AG04450 (cell line): Measurements from ENCODE around the gene PXDN. TPM values are rescaled to one million over a fixed set of nuclear protein-coding genes. Genes with fewer than 3 reads are reported as not detected.

Experiments
- CTCF ChIA-PET: fragments of 300-600, 350-600 bp; formaldehyde crosslinking; extraction: SDS; loops from one replicate; lab custom pipeline; 2022; ENCODE audit warnings: antibody characterized with exemption, inconsistent platforms; lab: Charles Lee
- POLR2A ChIA-PET: fragments of 350-600 bp; formaldehyde crosslinking; extraction: SDS; loops from one replicate; lab custom pipeline; 2021; ENCODE audit warnings: antibody characterized with exemption, inconsistent platforms; lab: Yijun Ruan, JAX
- DNase-seq: peaks from one replicate; pipeline ENCODE4 v3.0.0-alpha.2; 2011; ENCODE audit warnings: low read depth, low spot score
- H3K27ac ChIP-seq: one replicate; pipeline ENCODE4 v1.5.1; 2012; ENCODE audit warnings: low read depth, low read length, control low read depth
- H3K27me3 ChIP-seq: one replicate; pipeline ENCODE4 v1.6.0; 2012; ENCODE audit warnings: low read length; ENCODE audit not compliant: control insufficient read depth, insufficient read depth
- H3K4me3 ChIP-seq: 2 replicates; pipeline ENCODE4 v1.5.1; 2011; ENCODE audit warnings: mild to moderate bottlenecking, low read depth, low read length, control low read depth
- H3K9me3 ChIP-seq: 2 replicates; pipeline ENCODE4 v1.5.1; 2012; ENCODE audit warnings: low read length; ENCODE audit not compliant: control insufficient read depth, insufficient read depth
- CTCF ChIP-seq: IDR thresholded peaks from 2 replicates; pipeline ENCODE4 v1.5.1; 2011; ENCODE audit warnings: low read depth, low read length, control low read depth, inconsistent platforms
- polyA plus RNA-seq: library from polyadenylated mRNA; depleted of rRNA; stranded (reverse); fragments of >200 nt; gene quantifications from 2 replicates; pipeline ENCODE4 v1.2.3, GENCODE V29; 2011

Gene PXDN
- polyA plus RNA-seq, 1 experiment: 271 TPM

GRCh38 chr2:1788478-1788959, 44.2 kb upstream of the PXDN start:
- H3K4me3 ChIP-seq: no peak overlapping the region
- no peak overlapping the region for H3K27ac ChIP-seq
- TF ChIP-seq CTCF: no peak
- DNase-seq: no peak
- POLR2A ChIA-PET: no interaction called here
- CTCF ChIA-PET: interaction anchor here (1.5 to 1.6 kb wide), 2 partner anchors 19 to 38 kb away, joined by 6 to 8 read pairs; no protein-coding TSS in a partner anchor
- no peaks in the 10 kb centered on the region; the same call in 1 of the 2 replicates for H3K9me3 ChIP-seq
- peaks cover 6% of the 10 kb centered on the region for H3K27me3 ChIP-seq

GRCh38 chr2:1787755-1788477, 43.6 kb upstream of the PXDN start:
- CTCF ChIA-PET: interaction anchor here (0.6 to 1.6 kb wide), 5 partner anchors 18 to 1150 kb away, joined by 3 to 8 read pairs (median 5); no protein-coding TSS in a partner anchor
- TF ChIP-seq CTCF: no peak
- H3K27ac ChIP-seq: no peak overlapping the region
- peaks cover 8% of the 10 kb centered on the region for H3K27me3 ChIP-seq
- H3K4me3 ChIP-seq: no peak overlapping the region
- POLR2A ChIA-PET: no interaction called here
- no peaks in the 10 kb centered on the region; the same call in 1 of the 2 replicates for H3K9me3 ChIP-seq
- DNase-seq: no peak

- TF ChIP-seq CTCF: no peak
- Histone ChIP-seq H3K27ac (no peak overlapping the region), H3K27me3 (peaks cover 13% of the 10 kb centered on the region), H3K4me3 (no peak overlapping the region), H3K9me3 (no peaks in the 10 kb centered on the region; the same call in 1 of the 2 replicates)
- no peak for DNase-seq
- ChIA-PET POLR2A (no interaction called here), CTCF (interaction anchor here (2.2 kb wide), 1 partner anchor 15 kb away, joined by 9 read pairs; no protein-coding TSS in a partner anchor)
Measured at GRCh38 chr2:1784986-1785617, 40.8 kb upstream of the PXDN start.

- no peak for TF ChIP-seq CTCF
- no peaks in the 10 kb centered on the region; the same call in 1 of the 2 replicates for H3K9me3 ChIP-seq
- no peak overlapping the region for H3K27ac ChIP-seq
- peaks cover 13% of the 10 kb centered on the region for H3K27me3 ChIP-seq
- H3K4me3 ChIP-seq: no peak overlapping the region
- ChIA-PET POLR2A (no interaction called here), CTCF (interaction anchor here (0.7 to 2.2 kb wide), 2 partner anchors 14 to 233 kb away, joined by 3 to 9 read pairs; no protein-coding TSS in a partner anchor)
- no peak for DNase-seq
Measured at GRCh38 chr2:1784087-1784486, 39.8 kb upstream of the PXDN start.
